Kidney capillary endothelial cell (primary cell): ENCODE results near the gene BCL2L14.

Experiments
- DNase-seq: peaks from one replicate; pipeline ENCODE4 v3.0.0-alpha.2; 2018; ENCODE audit warnings: low spot score

BCL2L14 gene

GRCh38 chr12:12070674-12071656 is at the start of gene BCL2L14:
TSS of gene BCL2L14 (plus strand) at chr12:12070939. CDS start at chr12:12079306, 8,367 bp downstream.
- DNase-seq = no peak

GRCh38 chr12:12022306-12022936 is 48.3 kb upstream of the BCL2L14 start:
- no peak for DNase-seq

GRCh38 chr12:12023456-12023855 is 47.3 kb upstream of the BCL2L14 start:
- no peak for DNase-seq

- DNase-seq = no peak
These were observed 45.6 kb upstream of the BCL2L14 start for GRCh38 chr12:12024911-12025682.

GRCh38 chr12:12025799-12026386 is 44.8 kb upstream of the BCL2L14 start:
- no peak for DNase-seq

- DNase-seq = no peak
These were observed 41.9 kb upstream of the BCL2L14 start for GRCh38 chr12:12028668-12029402.

- DNase-seq = no peak
These were observed 41.1 kb upstream of the BCL2L14 start for GRCh38 chr12:12029653-12030052.

- no peak for DNase-seq
These were observed 38.4 kb upstream of the BCL2L14 start for GRCh38 chr12:12032260-12032791.

- DNase-seq = peak; percentile 86
These were observed 37.6 kb upstream of the BCL2L14 start for GRCh38 chr12:12032851-12033797.

- DNase-seq = no peak
These were observed 36.9 kb upstream of the BCL2L14 start for GRCh38 chr12:12033824-12034223.

GRCh38 chr12:12034344-12034743 is 36.4 kb upstream of the BCL2L14 start:
- DNase-seq = no peak

- DNase-seq = no peak
These were observed 35.5 kb upstream of the BCL2L14 start for GRCh38 chr12:12035229-12035628.

- no peak for DNase-seq
These were observed 33.8 kb upstream of the BCL2L14 start for GRCh38 chr12:12036901-12037300.

GRCh38 chr12:12039897-12040296 is 30.8 kb upstream of the BCL2L14 start:
- no peak for DNase-seq

- no peak for DNase-seq
These were observed 24.3 kb upstream of the BCL2L14 start for GRCh38 chr12:12046401-12046800.

- DNase-seq = no peak
These were observed 23.1 kb upstream of the BCL2L14 start for GRCh38 chr12:12047682-12048081.

GRCh38 chr12:12048266-12048665 is 22.5 kb upstream of the BCL2L14 start:
- no peak for DNase-seq

- DNase-seq = no peak
These were observed 22.0 kb upstream of the BCL2L14 start for GRCh38 chr12:12048714-12049113.

GRCh38 chr12:12051668-12052067 is 19.1 kb upstream of the BCL2L14 start:
- DNase-seq = no peak

GRCh38 chr12:12054993-12055392 is 15.7 kb upstream of the BCL2L14 start:
- no peak for DNase-seq
